H1 (cell line): Measurements from ENCODE around the gene PTCD3. TPM values are rescaled to one million over a fixed set of nuclear protein-coding genes. Genes with fewer than 3 reads are reported as not detected.

Experiments
- CTCF ChIA-PET: fragments of 300-600 bp; sonication (Branson Sonifier 250); formaldehyde crosslinking; loops from one replicate; lab custom pipeline; 2021; ENCODE audit not compliant: partially characterized antibody; lab: Charles Lee
- POLR2A ChIA-PET: fragments of 300-600 bp; sonication (Branson Sonifier 250); formaldehyde crosslinking; loops from one replicate; lab custom pipeline; 2021; ENCODE audit warnings: inconsistent platforms; ENCODE audit not compliant: partially characterized antibody; lab: Charles Lee
- DNase-seq, 2 experiments: peaks; one replicate each; pipeline versions ENCODE4 v3.0.0 to v3.0.0-alpha.2; 2010 to 2022; ENCODE audit warnings: low spot score in 2 of 2, low read depth in 1 of 2, mixed read lengths in 1 of 2
- FAIRE-seq: peaks from 2 replicates; lab custom pipeline; 2011; peaks lifted over from hg19 to GRCh38; lab: Jason Lieb, UNC
- H2AFZ ChIP-seq: 2 replicates; pipeline ENCODE4 v1.8.1; 2012; ENCODE audit warnings: low read length, inconsistent platforms
- H2AK5ac ChIP-seq: 2 replicates; pipeline ENCODE4 v1.6.1; 2013; ENCODE audit warnings: low read depth, low read length
- H2BK120ac ChIP-seq: replicated peaks from 2 replicates; pipeline ENCODE3; 2013; ENCODE audit warnings: low read depth, low read length, inconsistent platforms
- H2BK12ac ChIP-seq: 2 replicates; pipeline ENCODE4 v1.6.1; 2013; ENCODE audit warnings: low read depth, low read length
- H2BK15ac ChIP-seq: 2 replicates; pipeline ENCODE4 v1.6.1; 2013; ENCODE audit warnings: low read length
- H2BK20ac ChIP-seq: 2 replicates; pipeline ENCODE4 v1.6.1; 2013; ENCODE audit warnings: low read length
- H2BK5ac ChIP-seq: 2 replicates; pipeline ENCODE4 v1.6.1; 2013; ENCODE audit warnings: low read depth, low read length
- H3K14ac ChIP-seq: 2 replicates; pipeline ENCODE4 v1.6.1; 2013; ENCODE audit warnings: inconsistent platforms; ENCODE audit not compliant: insufficient read length
- H3K18ac ChIP-seq: 2 replicates; pipeline ENCODE4 v1.6.1; 2013; ENCODE audit warnings: low read length; ENCODE audit errors: extremely low read depth
- H3K23ac ChIP-seq: 2 replicates; pipeline ENCODE4 v1.6.1; 2013; ENCODE audit warnings: inconsistent platforms; ENCODE audit not compliant: insufficient read length
- H3K23me2 ChIP-seq: 2 replicates; pipeline ENCODE4 v1.6.1; 2013; ENCODE audit warnings: low read depth, low read length
- H3K27ac ChIP-seq: 2 replicates; pipeline ENCODE4 v1.6.1; 2011; ENCODE audit warnings: low read depth, low read length, inconsistent platforms
- H3K27me3 ChIP-seq, 4 experiments: replicated peaks in 1 of 4; 1 replicate in 1 of 4; 2 replicates in 3 of 4; pipeline versions ENCODE4 v1.6.1 to v1.8.1; 2011 to 2013; ENCODE audit warnings: low read length in 3 of 4, mild to moderate bottlenecking in 3 of 4, inconsistent platforms in 2 of 4, mixed read lengths in 2 of 4, moderate library complexity in 1 of 4; ENCODE audit not compliant: control insufficient read depth in 3 of 4, insufficient read depth in 3 of 4; ENCODE audit errors: extremely low read depth in 1 of 4
- H3K36me3 ChIP-seq, 4 experiments: 2 replicates each; pipeline versions ENCODE4 v1.6.1 to v1.8.1; 2011 to 2013; ENCODE audit warnings: mild to moderate bottlenecking in 4 of 4, low read length in 3 of 4, moderate library complexity in 2 of 4, control low read depth in 1 of 4, inconsistent platforms in 1 of 4; ENCODE audit not compliant: insufficient read depth in 4 of 4, control insufficient read depth in 2 of 4
- H3K4ac ChIP-seq: replicated peaks from 2 replicates; pipeline ENCODE3; 2013; ENCODE audit warnings: low read length, low read depth, mixed read lengths, inconsistent platforms; ENCODE audit not compliant: insufficient read length
- H3K4me1 ChIP-seq, 4 experiments: replicated peaks in 1 of 4; 1 replicate in 1 of 4; 2 replicates in 3 of 4; pipeline versions ENCODE4 v1.6.1 to v1.8.1; 2011 to 2013; ENCODE audit warnings: low read length in 3 of 4, inconsistent platforms in 2 of 4, mixed read lengths in 1 of 4; ENCODE audit not compliant: insufficient read depth in 4 of 4, control insufficient read depth in 3 of 4
- H3K4me2 ChIP-seq, 2 experiments: 2 replicates each; pipeline versions ENCODE4 v1.6.1 to v1.8.1; 2011 to 2013; ENCODE audit warnings: low read depth in 2 of 2, low read length in 2 of 2, control low read depth in 1 of 2, inconsistent platforms in 1 of 2, mild to moderate bottlenecking in 1 of 2; ENCODE audit not compliant: insufficient read depth in 1 of 2
- H3K4me3 ChIP-seq, 4 experiments: fragments of 200-600, 300-600 bp in 1 of 4; sonication (generic), shearing (Covaris generic), sonication (Bioruptor Twin) in 1 of 4; 2 replicates each; pipeline versions ENCODE4 v1.5.1 to v1.8.1; 2011 to 2016; ENCODE audit warnings: low read length in 4 of 4, low read depth in 3 of 4, control low read depth in 2 of 4, inconsistent platforms in 2 of 4, mild to moderate bottlenecking in 2 of 4, mixed read lengths in 1 of 4, moderate library complexity in 1 of 4; ENCODE audit not compliant: insufficient read depth in 2 of 4; ENCODE audit errors: extremely low read depth in 1 of 4
- H3K56ac ChIP-seq: replicated peaks from 2 replicates; pipeline ENCODE3; 2013; ENCODE audit warnings: low read depth, mild to moderate bottlenecking, mixed read lengths, low read length, inconsistent platforms; ENCODE audit not compliant: insufficient read length
- H3K79me1 ChIP-seq: 2 replicates; pipeline ENCODE4 v1.6.1; 2013; ENCODE audit warnings: low read depth, low read length, control low read depth
- H3K79me2 ChIP-seq, 2 experiments: 2 replicates each; pipeline versions ENCODE4 v1.6.1 to v1.8.1; 2012 to 2013; ENCODE audit warnings: low read length in 2 of 2, mild to moderate bottlenecking in 2 of 2, inconsistent platforms in 1 of 2; ENCODE audit not compliant: insufficient read depth in 2 of 2, control insufficient read depth in 1 of 2
- H3K9ac ChIP-seq, 4 experiments: replicated peaks in 1 of 4; 1 replicate in 1 of 4; 2 replicates in 3 of 4; pipeline versions ENCODE4 v1.6.1 to v1.8.1; 2011 to 2013; ENCODE audit warnings: low read depth in 3 of 4, low read length in 3 of 4, control low read depth in 2 of 4, mild to moderate bottlenecking in 2 of 4, moderate library complexity in 2 of 4, inconsistent platforms in 1 of 4; ENCODE audit errors: extremely low read depth in 1 of 4
- H3K9me3 ChIP-seq, 2 experiments: 2 replicates each; pipeline versions ENCODE4 v1.6.1 to v1.8.1; 2012 to 2013; ENCODE audit warnings: mild to moderate bottlenecking in 2 of 2, moderate library complexity in 2 of 2, control low read depth in 1 of 2, inconsistent platforms in 1 of 2, low read depth in 1 of 2, low read length in 1 of 2, mixed read lengths in 1 of 2; ENCODE audit not compliant: insufficient read depth in 2 of 2
- H4K20me1 ChIP-seq, 2 experiments: replicated peaks in 1 of 2; 2 replicates each; pipeline versions ENCODE3 to v1.8.1; 2011 to 2013; ENCODE audit warnings: inconsistent platforms in 2 of 2, low read length in 2 of 2, mild to moderate bottlenecking in 1 of 2; ENCODE audit not compliant: insufficient read depth in 2 of 2, control insufficient read depth in 1 of 2
- H4K5ac ChIP-seq: 2 replicates; pipeline ENCODE4 v1.6.1; 2013; ENCODE audit warnings: low read length, low read depth, mixed read lengths, inconsistent platforms; ENCODE audit not compliant: insufficient read length
- H4K8ac ChIP-seq: 2 replicates; pipeline ENCODE4 v1.8.0; 2013; ENCODE audit warnings: mild to moderate bottlenecking, moderate library complexity, low read length, inconsistent platforms; ENCODE audit not compliant: insufficient read depth; ENCODE audit errors: extremely low read depth
- H4K91ac ChIP-seq: replicated peaks from 2 replicates; pipeline ENCODE3; 2013; ENCODE audit warnings: low read length, mixed read lengths, inconsistent platforms; ENCODE audit not compliant: insufficient read length
- CREB1 ChIP-seq: IDR thresholded peaks from 2 replicates; pipeline ENCODE4 v1.6.1; 2012; ENCODE audit warnings: inconsistent platforms
- CTBP2 ChIP-seq: IDR thresholded peaks from 2 replicates; pipeline ENCODE4 v1.7.0; 2011; ENCODE audit warnings: borderline replicate concordance, mild to moderate bottlenecking, moderate library complexity, mixed read lengths, low read length; ENCODE audit not compliant: insufficient read depth, insufficient read length
- JUN ChIP-seq: IDR thresholded peaks from 2 replicates; pipeline ENCODE4 v1.6.1; 2011; ENCODE audit warnings: low read depth, mild to moderate bottlenecking, improper control_type of control experiment, low read length
- NRF1 ChIP-seq: IDR thresholded peaks from 2 replicates; pipeline ENCODE4 v1.6.1; 2011; ENCODE audit warnings: mild to moderate bottlenecking, low read depth, low read length, improper control_type of control experiment
- RXRA ChIP-seq: IDR thresholded peaks from 2 replicates; pipeline ENCODE4 v1.6.1; 2011; ENCODE audit warnings: low read depth, mild to moderate bottlenecking, low read length, moderate library complexity; ENCODE audit not compliant: insufficient read depth
- SAP30 ChIP-seq: fragments of 300-600 bp; sonication (generic); IDR thresholded peaks from 2 replicates; pipeline ENCODE4 v1.7.1; 2012; ENCODE audit warnings: low read length, moderate library complexity, mild to moderate bottlenecking, inconsistent platforms; ENCODE audit not compliant: insufficient read depth, insufficient replicate concordance
- ZNF274 ChIP-seq: IDR thresholded peaks from 2 replicates; pipeline ENCODE4 v1.7.0; 2012; ENCODE audit warnings: low read length, borderline replicate concordance; ENCODE audit errors: extremely low read depth
- WGBS, 2 experiments: shearing (Covaris generic) in 1 of 2; methylation state at CpG; one replicate each; pipeline versions ENCODE4 v1.1.6 to v1.1.7; 2013 to 2015; ENCODE audit warnings: low lambda C conversion rate in 2 of 2, mixed read lengths in 2 of 2, inconsistent platforms in 1 of 2, low coverage in 1 of 2, missing lambda C conversion rate in 1 of 2; ENCODE audit not compliant: insufficient replicate concordance in 2 of 2, insufficient coverage in 1 of 2, insufficient read length in 1 of 2; ENCODE audit errors: extremely low coverage in 1 of 2, missing lambda C conversion rate in 1 of 2; 5-methylcytosine and 5-hydroxymethylcytosine counted together
- polyA plus RNA-seq, 7 experiments: library from polyadenylated mRNA; depleted of rRNA in 3 of 7; stranded (reverse) in 5 of 7; unstranded in 2 of 7; fragments of >200 nt in 5 of 7; fragments of 200-250 nt in 2 of 7; gene quantifications; 1 replicate in 5 of 7; 2 replicates in 1 of 7; 4 replicates in 1 of 7; pipeline versions ENCODE4 v1.2.1 to v1.2.3, GENCODE V29; 2011 to 2013; ENCODE audit warnings: missing spikeins in 2 of 7, mixed read lengths in 2 of 7
- total RNA-seq: library from RNA; stranded (reverse); fragmentation: NEBNext Ultra II Directional; extraction: Animal tissue kit (Norgen Biotek cat#: 25700); gene quantifications from 2 replicates; pipeline ENCODE4 v1.2.1, GENCODE V29; 2021

PTCD3 gene
- total and polyA plus RNA-seq, 2 of the 8 experiments (the other 6 are each of a cell fraction or from before 2014, with no cell fraction given): 64.3 to 192 TPM

DNA sequence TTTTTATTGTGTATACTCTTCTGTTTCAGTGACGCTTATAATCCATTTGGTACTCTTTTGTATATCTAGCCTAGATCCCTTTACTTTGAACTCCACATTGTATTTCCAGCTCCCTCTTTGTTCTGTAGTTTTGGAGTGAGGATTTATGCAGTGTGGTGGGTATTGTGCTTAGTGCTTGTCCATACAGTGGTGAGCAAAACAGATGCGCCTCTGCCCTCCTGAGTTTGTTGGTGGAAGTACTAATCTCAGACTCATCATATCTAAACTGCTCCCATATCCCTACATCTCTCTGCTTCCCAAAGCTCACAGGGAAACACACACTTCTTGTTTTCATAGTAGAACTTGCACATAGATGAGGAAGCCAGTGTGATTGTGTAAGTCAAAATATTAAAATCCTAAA lies 12.1 kb downstream of the PTCD3 start:
- CTCF ChIA-PET: interaction anchor here (1.2 to 1.6 kb wide), 2 partner anchors 29 to 33 kb away, joined by 3 to 5 read pairs; no protein-coding TSS in a partner anchor
- Histone ChIP-seq H2BK120ac (no peak overlapping the region), H3K23ac (no peak overlapping the region), H2BK15ac (no peak overlapping the region), H3K4me1 (peaks cover 0 to 8% (median 3%) of the 10 kb centered on the region in 4 experiments; a peak in 4 of 7 replicates), H3K9me3 (no peaks in the 10 kb centered on the region), H4K20me1 (peaks cover 4 to 7% of the 10 kb centered on the region in 2 experiments), H3K79me1 (peaks cover 4% of the 10 kb centered on the region; the same call in 1 of the 2 replicates), H3K18ac (no peak overlapping the region)
- POLR2A ChIA-PET: interaction anchor here (11.7 kb wide), 1 partner anchor 14 kb away, joined by 119 read pairs; the partner anchor contains the start of genes POLR1A and PTCD3
- no peak for TF ChIP-seq CREB1
- no peak for TF ChIP-seq CTBP2
- no peak for TF ChIP-seq NRF1
- TF ChIP-seq ZNF274: no peak
- TF ChIP-seq RXRA: no peak
- TF ChIP-seq SAP30: no peak
- TF ChIP-seq JUN: no peak
- TF ChIP-seq, all 59 proteins: peak for 0
- 91% methylated on average over 2 of the region's 2 CpGs; no CpG with 5 or more reads in 1 of the 2 experiments for WGBS, 2 experiments
- Histone ChIP-seq H4K8ac (no peak overlapping the region), H3K4me2 (no peak overlapping the region), H3K14ac (no peak overlapping the region), H2BK5ac (no peak overlapping the region), H3K23me2 (no peaks in the 10 kb centered on the region), H3K4me3 (no peak overlapping the region), H4K91ac (no peak overlapping the region), H3K4ac (no peak overlapping the region), H3K27ac (no peak overlapping the region), H3K36me3 (peaks cover 43 to 94% (median 77%) of the 10 kb centered on the region in 4 experiments), H2BK12ac (no peak overlapping the region), H2BK20ac (no peak overlapping the region), H4K5ac (no peak overlapping the region), H3K79me2 (peaks cover 0 to 28% of the 10 kb centered on the region in 2 experiments; a peak in 3 of 4 replicates), H3K56ac (no peak overlapping the region), H2AK5ac (no peak overlapping the region), H3K9ac (no peak overlapping the region), H2AFZ (no peak overlapping the region), H3K27me3 (no peaks in the 10 kb centered on the region)
- FAIRE-seq (no peak), DNase-seq (no peak)
